ENCODE data around the gene ALDOA.
A peak's percentile ranks its signal among the peaks of the same experiment; 100 is the strongest.

ALDOA gene

DNA sequence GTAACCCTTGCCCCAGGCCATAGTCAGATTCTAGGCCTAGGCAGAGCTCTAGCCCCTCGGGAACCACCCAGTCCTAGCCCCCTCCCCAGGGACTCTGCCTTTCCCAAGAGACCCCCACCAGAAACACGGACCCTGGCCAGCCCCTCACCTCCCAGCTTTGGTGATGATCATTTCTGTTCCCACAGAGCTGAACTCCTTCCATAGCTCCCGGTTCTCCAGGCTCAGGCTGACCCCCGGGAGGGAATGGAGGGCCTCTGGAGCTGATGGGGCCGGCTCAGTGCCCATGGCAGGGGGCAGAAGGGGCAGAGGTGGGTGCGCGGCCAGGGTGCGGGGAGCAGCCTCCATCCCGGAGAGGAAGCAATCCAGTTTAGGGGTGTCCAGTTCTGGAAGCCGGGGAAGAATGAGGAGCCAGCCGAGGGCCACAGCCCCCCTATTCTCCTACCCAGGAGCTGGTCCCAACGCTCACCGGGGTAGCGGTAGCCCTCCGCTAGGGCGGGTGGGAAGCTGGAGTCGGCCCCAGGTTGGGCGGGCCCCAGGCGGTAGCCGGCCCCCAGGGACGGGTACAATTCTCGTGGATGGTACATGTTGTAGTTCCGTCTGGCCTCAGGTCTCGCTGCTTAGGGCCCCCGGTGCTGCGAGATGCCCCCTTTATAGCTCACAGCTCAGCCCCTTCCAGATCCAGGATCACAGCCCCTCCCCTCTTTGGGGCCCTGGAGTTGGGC lies 25.2 kb downstream of the ALDOA start:
- Histone ChIP-seq H3K36me3 (ENCODE audit: control insufficient read depth, insufficient read depth, low read length) (peaks cover 7% of the 10 kb centered on the region), H3K27me3 (ENCODE audit: control insufficient read depth, insufficient read depth, low read length, poor library complexity, severe bottlenecking) (no peaks in the 10 kb centered on the region), H3K4me1 (ENCODE audit: control insufficient read depth, insufficient read depth, low read length) (peaks cover 15% of the 10 kb centered on the region), H3K9me3 (ENCODE audit: control insufficient read depth, low read length) (no peaks in the 10 kb centered on the region), H3K27ac (ENCODE audit: insufficient read depth, low read depth, low read length, poor library complexity, severe bottlenecking) (no peak overlapping the region), H3K4me3 (ENCODE audit: insufficient read depth, low read depth, low read length) (peak overlapping the region; percentile 43)
- 81 to 87% methylated on average over 26 of the region's 26 CpGs for WGBS, 2 experiments

DNA sequence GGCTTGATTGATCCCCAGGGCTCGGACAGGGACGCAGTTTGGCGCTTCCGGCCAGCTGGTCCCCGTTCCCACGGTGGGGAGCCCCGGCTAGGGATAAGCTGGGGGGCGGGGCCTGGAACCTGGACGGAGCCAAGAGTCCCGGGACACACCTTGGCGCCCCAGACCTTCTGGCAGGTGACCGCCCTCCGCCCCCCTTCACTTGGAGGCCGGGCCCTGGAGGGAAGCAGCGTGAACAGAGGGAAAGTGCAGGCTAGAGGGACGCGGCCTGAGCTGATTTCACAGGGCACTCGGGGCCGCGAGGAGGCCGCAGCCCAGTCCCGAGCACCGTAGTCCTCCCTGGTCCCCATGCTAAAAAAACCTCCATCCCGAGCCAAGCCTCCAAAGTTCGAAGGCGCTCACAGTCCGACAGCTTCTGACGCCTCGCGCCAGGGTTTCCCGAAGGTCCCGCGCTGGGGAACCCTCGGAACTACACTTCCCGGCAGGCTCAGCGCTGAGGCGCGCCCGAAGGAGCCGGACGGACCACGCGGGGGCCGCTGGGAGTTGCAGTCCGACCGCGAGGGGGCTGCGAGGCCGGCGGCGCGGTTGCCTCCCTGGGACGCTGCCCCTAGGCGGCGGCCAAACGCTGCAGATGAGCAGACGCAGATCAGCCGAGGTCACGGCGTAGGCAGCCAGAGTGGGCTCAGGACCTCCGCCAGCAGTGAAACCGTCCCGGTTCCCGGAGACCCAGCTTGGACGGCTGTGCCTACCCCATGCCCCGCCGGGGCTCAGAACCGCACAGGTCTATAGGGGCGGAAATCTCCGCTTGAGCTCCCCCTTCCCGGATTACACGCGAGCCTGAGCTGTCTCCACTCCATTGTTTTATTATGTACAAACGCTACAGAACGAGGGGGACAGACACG lies 26.2 kb downstream of the ALDOA start, which contains the start of gene TBX6:
Gene TBX6 (minus strand): TSS at position 451 of the 899 bp plus-strand sequence. CDS start 731 bp downstream, outside the sequence.
- peak within 1 kb of the TSS; percentile 43 for H3K4me3 ChIP-seq (ENCODE audit: insufficient read depth, low read depth, low read length)
- WGBS, 2 experiments, result 1 to 2% methylated on average over 76 of the region's 76 CpGs
- no peaks in the 10 kb centered on the region for H3K9me3 ChIP-seq (ENCODE audit: control insufficient read depth, low read length)
- peaks cover 15% of the 10 kb centered on the region for H3K4me1 ChIP-seq (ENCODE audit: control insufficient read depth, insufficient read depth, low read length)
- H3K27me3 ChIP-seq (ENCODE audit: control insufficient read depth, insufficient read depth, low read length, poor library complexity, severe bottlenecking), result no peaks in the 10 kb centered on the region
- H3K27ac ChIP-seq (ENCODE audit: insufficient read depth, low read depth, low read length, poor library complexity, severe bottlenecking), result no peak within 1 kb of the TSS
- H3K36me3 ChIP-seq (ENCODE audit: control insufficient read depth, insufficient read depth, low read length), result peaks cover 2% of the 10 kb centered on the region

DNA sequence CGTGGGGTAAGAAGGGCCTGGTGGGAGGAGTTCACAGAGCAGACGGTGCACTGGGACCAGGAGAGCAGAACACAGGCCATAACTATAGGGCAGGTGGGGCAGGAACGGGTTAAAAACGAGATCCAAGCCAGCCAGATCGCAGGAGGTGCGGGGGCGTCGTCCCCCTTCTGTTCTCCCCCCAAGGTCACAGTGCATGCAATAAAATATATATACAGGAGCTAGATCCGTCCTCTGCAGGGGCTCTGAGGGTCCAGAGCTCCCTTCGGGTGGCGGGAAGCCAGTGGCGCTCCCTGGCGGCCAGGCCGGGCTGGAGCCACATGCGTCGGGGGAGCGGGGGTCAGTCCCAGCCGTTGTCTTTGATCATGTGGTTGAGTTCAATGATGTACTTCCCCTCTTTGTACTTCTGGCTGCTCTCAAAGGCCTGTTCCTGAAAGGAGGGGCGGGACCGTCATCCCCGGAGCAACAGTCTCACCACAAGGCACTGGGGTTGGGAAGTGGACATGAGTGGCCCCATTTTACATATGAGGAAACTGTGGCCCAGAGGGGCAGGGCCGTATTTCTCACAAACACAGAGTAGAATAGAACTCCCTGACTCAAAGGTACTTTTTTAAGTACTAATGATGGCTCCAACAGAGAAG lies 26.9 kb downstream of the ALDOA start:
- Histone ChIP-seq H3K4me1 (ENCODE audit: control insufficient read depth, insufficient read depth, low read length) (peaks cover 15% of the 10 kb centered on the region), H3K4me3 (ENCODE audit: insufficient read depth, low read depth, low read length) (peak overlapping the region; percentile 43), H3K36me3 (ENCODE audit: control insufficient read depth, insufficient read depth, low read length) (no peaks in the 10 kb centered on the region), H3K27me3 (ENCODE audit: control insufficient read depth, insufficient read depth, low read length, poor library complexity, severe bottlenecking) (no peaks in the 10 kb centered on the region), H3K9me3 (ENCODE audit: control insufficient read depth, low read length) (no peaks in the 10 kb centered on the region), H3K27ac (ENCODE audit: insufficient read depth, low read depth, low read length, poor library complexity, severe bottlenecking) (no peak overlapping the region)
- WGBS, 2 experiments, result 8 to 9% methylated on average over 22 of the region's 22 CpGs

DNA sequence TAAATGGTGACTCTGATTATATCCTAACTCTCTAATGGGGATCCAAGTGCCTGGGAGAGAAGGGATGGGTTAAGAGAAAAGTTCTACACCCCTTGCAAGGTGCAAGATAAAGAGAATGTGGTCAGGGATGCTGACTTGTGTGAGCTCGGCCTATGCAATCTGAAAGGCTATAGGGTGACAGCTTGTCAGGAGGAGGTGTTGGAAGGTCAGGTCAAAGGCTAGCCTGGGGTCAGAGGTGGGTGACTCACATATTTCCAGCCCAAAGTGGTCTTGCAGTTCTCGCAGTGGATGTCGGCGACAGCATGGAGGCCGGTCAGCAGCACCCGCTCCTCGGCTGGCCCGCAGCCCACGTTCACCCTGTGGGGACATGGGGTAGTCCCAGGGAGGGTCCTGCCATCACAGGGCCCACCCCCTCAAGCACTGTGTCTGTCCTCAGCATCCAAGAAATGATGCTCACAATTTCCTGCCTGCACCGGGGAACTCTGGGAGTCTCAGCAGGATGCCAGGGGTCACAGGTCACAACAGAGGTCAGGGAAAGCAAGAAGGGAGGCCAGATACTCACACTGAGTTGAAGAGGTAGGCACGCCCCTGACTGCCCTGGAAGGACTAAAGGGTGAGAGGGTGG lies 29.1 kb downstream of the ALDOA start:
- Histone ChIP-seq H3K27me3 (ENCODE audit: control insufficient read depth, insufficient read depth, low read length, poor library complexity, severe bottlenecking) (no peaks in the 10 kb centered on the region), H3K4me1 (ENCODE audit: control insufficient read depth, insufficient read depth, low read length) (peaks cover 15% of the 10 kb centered on the region), H3K36me3 (ENCODE audit: control insufficient read depth, insufficient read depth, low read length) (no peaks in the 10 kb centered on the region), H3K9me3 (ENCODE audit: control insufficient read depth, low read length) (peaks cover 3% of the 10 kb centered on the region), H3K4me3 (ENCODE audit: insufficient read depth, low read depth, low read length) (no peak overlapping the region), H3K27ac (ENCODE audit: insufficient read depth, low read depth, low read length, poor library complexity, severe bottlenecking) (no peak overlapping the region)
- 89 to 90% methylated on average over 11 of the region's 11 CpGs for WGBS, 2 experiments

DNA sequence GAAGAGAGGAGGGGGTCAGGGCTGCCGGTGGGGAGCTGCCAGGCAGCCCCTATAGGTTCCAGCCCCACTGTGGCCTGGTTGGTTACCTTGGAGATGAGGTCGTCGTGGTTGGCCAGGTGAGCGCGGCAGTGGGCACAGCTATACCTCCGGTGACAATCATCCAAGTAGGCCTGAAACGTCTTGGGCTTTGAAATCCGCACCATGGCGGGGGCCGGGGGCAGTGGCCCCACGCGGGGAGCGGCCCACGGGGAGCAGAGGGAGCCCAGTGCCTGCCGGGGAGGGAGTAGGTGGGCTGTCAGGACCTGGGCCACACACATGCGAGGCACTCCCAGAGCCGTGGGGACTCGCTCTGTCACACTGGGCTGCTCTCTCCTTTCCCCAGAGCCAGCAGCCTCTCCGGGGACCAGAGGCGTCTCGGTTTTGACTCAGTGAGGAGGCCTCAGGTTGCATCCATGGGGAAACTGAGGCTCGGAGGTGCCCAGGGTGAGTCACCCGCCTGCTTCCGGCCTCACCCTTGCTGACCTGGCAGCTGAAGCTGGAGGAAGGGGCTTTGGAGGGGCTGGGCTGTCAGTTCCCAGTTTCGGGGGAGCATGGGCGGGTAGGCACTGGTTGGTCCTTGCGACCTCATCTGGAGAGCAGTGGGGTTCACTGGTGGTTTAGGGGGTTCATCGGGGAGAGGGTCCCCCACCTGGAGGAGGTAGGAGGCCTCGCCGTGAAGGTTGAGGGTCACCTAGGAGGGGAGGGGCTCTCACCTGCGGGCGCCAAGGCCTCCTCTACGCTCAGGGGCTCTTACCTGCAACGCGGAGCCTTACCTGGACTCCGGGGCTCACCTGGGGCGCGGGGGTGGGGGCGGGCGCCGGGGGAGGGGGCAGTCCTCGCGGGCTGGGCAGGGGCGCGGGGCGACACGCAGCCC lies 29.9 kb downstream of the ALDOA start:
- peak overlapping the region; percentile 31 for H3K4me3 ChIP-seq (ENCODE audit: insufficient read depth, low read depth, low read length)
- H3K4me1 ChIP-seq (ENCODE audit: control insufficient read depth, insufficient read depth, low read length), result peaks cover 15% of the 10 kb centered on the region
- no peaks in the 10 kb centered on the region for H3K27me3 ChIP-seq (ENCODE audit: control insufficient read depth, insufficient read depth, low read length, poor library complexity, severe bottlenecking)
- 50 to 51% methylated on average over 47 of the region's 47 CpGs for WGBS, 2 experiments
- peaks cover 3% of the 10 kb centered on the region for H3K9me3 ChIP-seq (ENCODE audit: control insufficient read depth, low read length)
- H3K27ac ChIP-seq (ENCODE audit: insufficient read depth, low read depth, low read length, poor library complexity, severe bottlenecking), result no peak overlapping the region
- no peaks in the 10 kb centered on the region for H3K36me3 ChIP-seq (ENCODE audit: control insufficient read depth, insufficient read depth, low read length)

DNA sequence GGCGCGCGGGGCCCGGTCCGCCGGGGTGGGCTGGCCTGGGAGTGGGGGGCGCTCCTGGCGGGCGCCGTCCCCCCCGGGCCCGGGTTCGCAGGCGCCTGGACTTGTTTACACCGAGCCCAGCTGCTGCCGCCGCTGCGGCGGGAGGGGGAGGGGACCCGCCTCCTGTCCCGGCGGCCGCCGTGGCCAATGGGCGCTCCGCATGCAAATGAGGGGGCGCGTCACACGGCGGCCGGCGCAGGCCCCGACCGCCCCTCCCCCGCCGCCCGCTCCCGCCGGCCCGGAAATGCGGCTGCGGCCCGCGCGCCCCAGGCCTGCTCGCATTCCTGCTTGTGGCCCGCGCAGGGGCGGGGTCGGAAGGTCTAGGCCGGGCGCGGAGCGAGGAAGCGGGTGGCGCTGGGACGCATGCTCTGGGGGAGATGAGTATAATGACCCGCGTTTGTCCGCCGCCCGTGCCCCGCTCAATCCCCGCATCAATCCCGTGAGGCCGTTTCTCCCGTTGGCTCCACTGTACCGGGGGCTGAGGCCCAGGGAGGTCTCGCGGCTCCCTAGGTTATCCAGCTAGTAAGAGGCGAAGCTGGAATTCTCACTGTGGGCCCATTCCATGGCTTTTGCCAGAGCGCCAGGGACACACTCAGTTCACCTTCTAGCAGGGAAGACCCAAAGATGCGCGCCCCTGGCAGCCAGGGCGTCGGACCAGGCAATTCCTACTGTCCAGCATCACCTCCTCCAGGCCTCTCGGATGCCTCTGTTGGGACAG lies 30.7 kb downstream of the ALDOA start, which contains the start of gene YPEL3:
Gene YPEL3 (minus strand): TSS at position 109 of the 757 bp plus-strand sequence. CDS start 731 bp downstream, outside the sequence.
- Histone ChIP-seq H3K27me3 (ENCODE audit: control insufficient read depth, insufficient read depth, low read length, poor library complexity, severe bottlenecking) (no peaks in the 10 kb centered on the region), H3K4me3 (ENCODE audit: insufficient read depth, low read depth, low read length) (peak within 1 kb of the TSS; percentile 31), H3K9me3 (ENCODE audit: control insufficient read depth, low read length) (peaks cover 3% of the 10 kb centered on the region), H3K27ac (ENCODE audit: insufficient read depth, low read depth, low read length, poor library complexity, severe bottlenecking) (peak within 1 kb of the TSS; percentile 79), H3K4me1 (ENCODE audit: control insufficient read depth, insufficient read depth, low read length) (peaks cover 15% of the 10 kb centered on the region), H3K36me3 (ENCODE audit: control insufficient read depth, insufficient read depth, low read length) (no peaks in the 10 kb centered on the region)
- WGBS, 2 experiments, result 12 to 13% methylated on average over 77 of the region's 77 CpGs

DNA sequence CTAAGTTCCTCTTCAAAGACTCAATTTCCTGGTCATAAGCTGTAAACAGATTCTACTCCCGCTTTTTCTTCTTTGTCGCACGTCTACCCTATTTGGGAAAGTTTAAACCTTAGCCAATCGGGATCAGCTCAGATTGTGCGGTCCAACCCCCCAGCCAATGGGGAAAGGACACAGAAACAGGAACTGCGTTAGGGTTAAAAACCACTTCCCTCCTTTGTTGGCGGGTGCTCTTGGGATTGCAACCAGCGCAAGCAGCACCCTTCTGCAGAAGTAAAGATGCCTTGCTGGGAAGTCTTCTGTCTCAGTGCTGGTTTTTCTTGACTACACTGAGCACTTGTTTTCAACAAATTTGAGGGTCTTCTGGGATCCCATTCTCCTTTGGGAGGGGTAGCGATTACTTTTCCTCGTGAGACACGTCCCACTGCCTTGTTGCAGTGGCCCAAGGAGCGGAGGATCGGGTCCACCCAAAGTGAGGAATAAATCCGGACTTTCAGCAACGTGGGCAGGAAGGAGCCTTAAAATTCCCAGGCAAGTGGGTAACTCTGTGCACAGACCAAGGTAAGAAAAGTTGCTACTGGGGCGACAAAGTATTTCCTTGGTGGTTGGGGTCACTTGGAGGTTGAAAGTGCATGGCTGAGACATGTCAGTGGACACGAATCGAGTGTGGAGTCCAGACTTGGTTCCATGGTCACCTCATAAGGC lies 31.5 kb downstream of the ALDOA start:
- peak overlapping the region; percentile 25 for H3K4me3 ChIP-seq (ENCODE audit: insufficient read depth, low read depth, low read length)
- WGBS, 2 experiments, result 96 to 97% methylated on average over 18 of the region's 18 CpGs
- no peaks in the 10 kb centered on the region for H3K27me3 ChIP-seq (ENCODE audit: control insufficient read depth, insufficient read depth, low read length, poor library complexity, severe bottlenecking)
- H3K9me3 ChIP-seq (ENCODE audit: control insufficient read depth, low read length), result peaks cover 3% of the 10 kb centered on the region
- no peaks in the 10 kb centered on the region for H3K36me3 ChIP-seq (ENCODE audit: control insufficient read depth, insufficient read depth, low read length)
- H3K27ac ChIP-seq (ENCODE audit: insufficient read depth, low read depth, low read length, poor library complexity, severe bottlenecking), result no peak overlapping the region
- peaks cover 15% of the 10 kb centered on the region for H3K4me1 ChIP-seq (ENCODE audit: control insufficient read depth, insufficient read depth, low read length)

DNA sequence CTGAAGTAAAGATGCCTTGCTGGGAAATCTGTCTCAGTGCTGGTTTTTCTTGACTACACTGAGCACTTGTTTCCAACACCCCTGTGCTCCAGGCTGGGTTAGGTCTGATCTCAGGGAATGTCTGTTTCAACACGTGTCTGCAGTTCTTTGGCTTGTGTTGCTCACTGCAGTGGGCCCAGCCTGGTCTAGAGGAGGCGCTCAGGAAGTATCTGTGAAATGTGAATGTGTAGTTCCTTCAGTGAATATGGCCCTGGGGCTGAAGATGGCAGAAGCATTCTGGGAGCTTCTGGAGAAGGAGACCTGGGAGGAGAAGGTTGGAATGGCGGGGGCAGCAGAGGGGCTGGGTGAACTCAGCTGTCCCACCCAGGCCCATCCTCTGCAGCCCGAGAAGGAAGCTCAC lies 38.5 kb downstream of the ALDOA start:
- H3K36me3 ChIP-seq (ENCODE audit: control insufficient read depth, insufficient read depth, low read length), result no peaks in the 10 kb centered on the region
- H3K27ac ChIP-seq (ENCODE audit: insufficient read depth, low read depth, low read length, poor library complexity, severe bottlenecking), result no peak overlapping the region
- no peaks in the 10 kb centered on the region for H3K27me3 ChIP-seq (ENCODE audit: control insufficient read depth, insufficient read depth, low read length, poor library complexity, severe bottlenecking)
- no peaks in the 10 kb centered on the region for H3K4me1 ChIP-seq (ENCODE audit: control insufficient read depth, insufficient read depth, low read length)
- WGBS, 2 experiments, result 86 to 92% methylated on average over 4 of the region's 4 CpGs
- H3K9me3 ChIP-seq (ENCODE audit: control insufficient read depth, low read length), result no peaks in the 10 kb centered on the region
- H3K4me3 ChIP-seq (ENCODE audit: insufficient read depth, low read depth, low read length), result no peak overlapping the region

Data from ectodermal cell (in vitro differentiated cells).